HAP-1 (cell line): Measurements from ENCODE around the gene GAS2L1.

Experiments
- DNase-seq, 2 experiments: peaks; one replicate each; pipeline ENCODE4 v3.0.0-alpha.2; 2016 to 2020; ENCODE audit warnings: low spot score in 2 of 2
- H3K27me3 ChIP-seq: fragments of 250-450 bp; sonication (Bioruptor Pico); 2 replicates; pipeline ENCODE4 v1.5.1; 2020; ENCODE audit warnings: low read depth, mild to moderate bottlenecking, moderate library complexity
- H3K36me3 ChIP-seq: fragments of 250-450 bp; sonication (Bioruptor Pico); replicated peaks from 2 replicates; pipeline ENCODE4 v1.5.1; 2020; ENCODE audit warnings: mild to moderate bottlenecking
- H3K4me1 ChIP-seq: fragments of 250-450 bp; sonication (Bioruptor Pico); 2 replicates; pipeline ENCODE4 v1.5.1; 2020; ENCODE audit warnings: mild to moderate bottlenecking
- H3K4me3 ChIP-seq: fragments of 250-450 bp; sonication (Bioruptor Pico); 2 replicates; pipeline ENCODE4 v1.5.1; 2020; ENCODE audit warnings: mild to moderate bottlenecking, moderate library complexity
- H3K9me3 ChIP-seq: fragments of 250-450 bp; sonication (Bioruptor Pico); 2 replicates; pipeline ENCODE4 v1.5.1; 2020; ENCODE audit warnings: mild to moderate bottlenecking, moderate library complexity
- in situ Hi-C: fragments of 300-500 bp; cut with MboI; formaldehyde crosslinking; loops from 3 replicates; pipeline ENCODE4 v1.14.3; 2020; ENCODE audit warnings: low sequenced_read_pairs, inconsistent platforms, mixed read lengths

The GAS2L1 gene

GRCh38 chr22:29331658-29332300 is 25.3 kb downstream of the GAS2L1 start:
- no peaks in the 10 kb centered on the region for H3K4me1 ChIP-seq
- H3K4me3 ChIP-seq = no peak overlapping the region
- H3K9me3 ChIP-seq = no peaks in the 10 kb centered on the region
- in situ Hi-C loops = no loop called here
- no peak for DNase-seq
- no peaks in the 10 kb centered on the region for H3K27me3 ChIP-seq
- H3K36me3 ChIP-seq = peaks cover 35% of the 10 kb centered on the region

GRCh38 chr22:29332886-29333496 is 26.5 kb downstream of the GAS2L1 start:
- H3K9me3 ChIP-seq = no peaks in the 10 kb centered on the region
- no peak overlapping the region for H3K4me3 ChIP-seq
- H3K36me3 ChIP-seq = peaks cover 38% of the 10 kb centered on the region
- no peaks in the 10 kb centered on the region for H3K27me3 ChIP-seq
- DNase-seq = no peak
- in situ Hi-C loops = no loop called here
- no peaks in the 10 kb centered on the region for H3K4me1 ChIP-seq

DNA sequence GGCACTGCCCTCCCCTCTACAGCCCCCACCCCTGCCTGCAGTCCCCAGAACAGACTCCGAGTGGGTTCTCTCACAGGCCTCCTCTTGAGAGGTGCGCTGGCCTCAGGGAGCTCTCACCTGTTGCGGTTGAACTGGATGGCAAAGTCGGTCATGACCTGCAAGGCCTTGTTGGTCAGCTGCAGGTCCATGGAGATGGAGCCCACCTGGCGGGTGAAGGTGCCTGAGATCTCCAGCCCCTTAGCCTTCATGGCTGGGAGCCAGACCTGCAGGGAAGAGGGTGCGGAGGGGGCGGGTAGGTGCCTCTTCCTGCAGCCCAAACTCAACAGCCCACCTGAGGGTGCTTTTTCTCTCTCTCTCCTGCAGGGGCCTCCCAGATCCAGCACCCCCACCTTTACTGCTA is 27.7 kb downstream of the GAS2L1 start:
- Histone ChIP-seq H3K27me3 (no peaks in the 10 kb centered on the region), H3K36me3 (peaks cover 43% of the 10 kb centered on the region), H3K4me3 (no peak overlapping the region), H3K4me1 (no peaks in the 10 kb centered on the region), H3K9me3 (no peaks in the 10 kb centered on the region)
- in situ Hi-C loops = no loop called here
- DNase-seq = no peak

DNA sequence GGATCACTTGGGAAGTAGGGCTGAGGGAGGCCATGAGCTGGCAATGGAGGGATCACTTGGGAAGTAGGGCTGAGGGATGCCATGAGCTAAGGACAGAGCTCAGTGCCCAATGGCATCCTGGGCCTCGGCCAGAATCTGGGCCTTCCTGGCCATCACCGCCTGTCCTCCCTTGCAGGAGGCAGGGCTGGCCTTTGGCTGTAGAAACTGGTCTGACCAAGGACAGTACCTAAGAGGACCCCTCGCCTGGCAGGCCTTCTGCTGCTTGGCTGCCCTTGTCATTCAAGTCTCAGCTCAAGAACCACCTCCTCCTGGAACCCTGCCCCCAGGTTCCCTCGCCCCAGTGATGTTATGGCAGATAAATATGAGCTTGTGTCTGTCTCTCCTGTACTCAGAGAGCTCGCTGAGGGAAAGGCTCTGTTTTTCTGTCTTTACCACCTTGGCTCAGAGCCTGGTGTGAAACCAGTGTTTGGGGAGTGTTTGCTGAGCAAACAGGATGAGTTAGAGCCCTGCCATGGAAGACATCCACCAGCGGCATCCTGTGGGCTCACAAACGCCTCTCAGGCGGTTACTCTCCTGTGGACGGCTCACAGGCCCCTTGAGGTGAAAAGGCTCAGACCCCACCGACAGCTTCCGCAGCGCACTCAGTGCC is 28.4 kb downstream of the GAS2L1 start:
- H3K27me3 ChIP-seq = no peaks in the 10 kb centered on the region
- in situ Hi-C loops = no loop called here
- no peaks in the 10 kb centered on the region for H3K9me3 ChIP-seq
- H3K4me3 ChIP-seq = no peak overlapping the region
- no peaks in the 10 kb centered on the region for H3K4me1 ChIP-seq
- DNase-seq = no peak
- peaks cover 41% of the 10 kb centered on the region for H3K36me3 ChIP-seq

- H3K36me3 ChIP-seq = peaks cover 45% of the 10 kb centered on the region
- in situ Hi-C loops = no loop called here
- H3K4me1 ChIP-seq = no peaks in the 10 kb centered on the region
- no peaks in the 10 kb centered on the region for H3K9me3 ChIP-seq
- DNase-seq = no peak
- H3K4me3 ChIP-seq = no peak overlapping the region
- no peaks in the 10 kb centered on the region for H3K27me3 ChIP-seq
Observed at GRCh38 chr22:29335656-29336055, 29.2 kb downstream of the GAS2L1 start.

DNA sequence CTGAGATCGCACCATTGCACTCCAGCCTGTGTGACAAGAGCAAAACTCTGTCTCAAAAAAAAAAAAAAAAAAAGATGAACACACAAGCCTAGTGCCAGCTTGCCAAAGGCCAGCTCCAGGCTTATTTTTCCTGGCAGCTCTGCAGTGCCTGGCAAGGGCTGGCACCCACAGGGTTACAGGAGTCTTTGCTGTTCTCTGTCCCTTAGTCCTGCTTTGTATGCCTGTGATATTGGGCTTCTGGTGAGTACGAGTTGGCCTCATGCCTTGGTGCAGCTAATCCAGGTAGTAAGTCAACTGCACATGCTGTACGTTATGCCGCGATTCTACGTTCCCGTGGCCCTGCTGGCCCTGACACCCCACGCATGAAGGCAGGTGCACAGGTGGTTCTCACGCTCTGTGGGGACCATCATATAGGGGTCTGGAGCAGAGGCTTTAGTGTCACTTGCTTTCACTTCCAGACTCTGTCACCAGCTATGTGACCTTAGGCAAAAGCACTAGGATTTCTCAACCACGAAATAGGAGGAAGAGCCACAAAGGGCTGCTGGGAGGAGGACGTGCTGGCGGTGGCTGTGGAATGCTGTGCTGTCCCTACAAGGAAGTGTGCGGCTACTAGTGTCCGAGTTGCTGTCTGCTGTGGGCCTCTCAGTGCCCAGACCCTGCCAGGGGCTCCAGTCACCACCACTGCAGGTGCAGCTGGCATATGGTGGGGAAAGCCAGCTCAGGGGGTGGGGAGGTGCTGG is 30.5 kb downstream of the GAS2L1 start:
- no peaks in the 10 kb centered on the region for H3K4me1 ChIP-seq
- DNase-seq = no peak
- no peaks in the 10 kb centered on the region for H3K9me3 ChIP-seq
- H3K27me3 ChIP-seq = no peaks in the 10 kb centered on the region
- peaks cover 55% of the 10 kb centered on the region for H3K36me3 ChIP-seq
- no peak overlapping the region for H3K4me3 ChIP-seq
- in situ Hi-C loops = no loop called here

DNA sequence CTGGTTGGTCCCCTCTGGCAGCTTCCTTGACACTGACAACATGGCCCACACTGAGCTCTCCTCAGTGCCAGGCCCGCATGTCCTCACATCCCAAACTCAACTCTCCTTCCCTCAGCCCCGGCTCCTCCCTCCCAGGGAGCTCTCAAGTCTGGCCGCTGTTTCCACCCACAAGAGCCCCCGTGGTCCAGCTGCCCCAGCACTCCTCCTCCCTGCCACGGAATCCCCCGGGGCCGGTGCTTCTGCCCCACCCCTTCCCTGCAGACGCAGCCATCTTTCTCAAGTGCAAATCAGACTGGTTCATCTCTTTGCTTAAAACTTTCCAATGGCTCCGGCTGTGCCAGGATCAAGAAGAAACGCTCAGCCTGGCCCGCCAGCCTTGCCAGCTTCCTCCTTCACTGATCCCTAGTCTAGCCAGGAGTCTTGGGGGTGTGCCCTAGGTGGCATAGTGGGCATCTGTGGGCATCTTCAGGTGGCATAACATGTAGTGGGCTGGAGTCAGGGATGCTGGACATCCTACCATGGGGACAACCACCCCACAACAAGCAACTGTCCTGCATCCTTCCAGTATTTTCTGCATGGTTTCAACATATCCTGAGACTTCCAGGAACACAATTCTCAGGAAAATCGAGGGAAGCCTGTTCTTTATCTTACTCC is 31.3 kb downstream of the GAS2L1 start:
- peaks cover 62% of the 10 kb centered on the region for H3K36me3 ChIP-seq
- in situ Hi-C loops = no loop called here
- no peaks in the 10 kb centered on the region for H3K27me3 ChIP-seq
- no peak for DNase-seq
- H3K4me1 ChIP-seq = no peaks in the 10 kb centered on the region
- no peaks in the 10 kb centered on the region for H3K9me3 ChIP-seq
- H3K4me3 ChIP-seq = no peak overlapping the region

GRCh38 chr22:29338398-29338797 is 31.9 kb downstream of the GAS2L1 start:
- peaks cover 62% of the 10 kb centered on the region for H3K36me3 ChIP-seq
- no peaks in the 10 kb centered on the region for H3K27me3 ChIP-seq
- in situ Hi-C loops = no loop called here
- DNase-seq = no peak
- H3K9me3 ChIP-seq = no peaks in the 10 kb centered on the region
- H3K4me1 ChIP-seq = no peaks in the 10 kb centered on the region
- H3K4me3 ChIP-seq = no peak overlapping the region

- in situ Hi-C loops = no loop called here
- Histone ChIP-seq H3K4me1 (no peaks in the 10 kb centered on the region), H3K9me3 (no peaks in the 10 kb centered on the region), H3K36me3 (peaks cover 60% of the 10 kb centered on the region), H3K27me3 (no peaks in the 10 kb centered on the region), H3K4me3 (no peak overlapping the region)
- DNase-seq = no peak
Observed at GRCh38 chr22:29339381-29340235, 33.2 kb downstream of the GAS2L1 start.

- in situ Hi-C loops = no loop called here
- H3K4me1 ChIP-seq = no peaks in the 10 kb centered on the region
- H3K4me3 ChIP-seq = no peak overlapping the region
- H3K36me3 ChIP-seq = peaks cover 63% of the 10 kb centered on the region
- no peak for DNase-seq
- no peaks in the 10 kb centered on the region for H3K27me3 ChIP-seq
- H3K9me3 ChIP-seq = no peaks in the 10 kb centered on the region
Observed at GRCh38 chr22:29340566-29340965, 34.1 kb downstream of the GAS2L1 start.

GRCh38 chr22:29341056-29341848 is 34.8 kb downstream of the GAS2L1 start:
- H3K36me3 ChIP-seq = peaks cover 66% of the 10 kb centered on the region
- no peaks in the 10 kb centered on the region for H3K27me3 ChIP-seq
- H3K4me3 ChIP-seq = no peak overlapping the region
- no peaks in the 10 kb centered on the region for H3K9me3 ChIP-seq
- in situ Hi-C loops = no loop called here
- no peak for DNase-seq
- H3K4me1 ChIP-seq = no peaks in the 10 kb centered on the region

DNA sequence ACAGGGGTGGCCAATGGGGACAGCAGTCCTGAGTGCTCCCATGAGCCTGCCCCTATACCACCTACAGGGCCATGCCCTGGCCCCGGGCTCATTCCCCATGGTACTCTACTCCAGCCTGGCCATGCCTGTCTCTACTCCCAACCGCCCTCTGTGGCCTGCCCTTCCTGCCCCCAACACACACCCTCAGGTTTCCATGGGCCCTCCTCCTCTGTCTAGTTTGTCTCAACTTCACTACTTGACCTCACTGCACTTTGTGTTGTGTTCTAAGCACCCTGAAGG is 35.3 kb downstream of the GAS2L1 start:
- Histone ChIP-seq H3K36me3 (peaks cover 68% of the 10 kb centered on the region), H3K4me1 (no peaks in the 10 kb centered on the region), H3K9me3 (no peaks in the 10 kb centered on the region), H3K4me3 (no peak overlapping the region), H3K27me3 (no peaks in the 10 kb centered on the region)
- DNase-seq = no peak
- in situ Hi-C loops = no loop called here
